ENCODE measurements around the gene FRYL. TPM values are rescaled to one million over a fixed set of nuclear protein-coding genes. Genes with fewer than 3 reads are reported as not detected.

The FRYL gene
- polyA plus RNA-seq, 1 donor from 2014 or later = 64.0 TPM

- Histone ChIP-seq H3K27me3 (ENCODE audit: insufficient read depth, low read depth, low read length) (no peaks in the 10 kb centered on the region), H4K20me1 (ENCODE audit: insufficient read depth) (no peaks in the 10 kb centered on the region), H3K79me2 (replicated peaks; ENCODE audit: insufficient read depth, low read length) (peaks cover 73% of the 10 kb centered on the region), H3K9ac (ENCODE audit: low read length) (no peak overlapping the region), H3K9me2 (ENCODE audit: insufficient read depth, low read length) (no peaks in the 10 kb centered on the region), H3K4me3 (ENCODE audit: low read length) (no peak overlapping the region), H3K9me3 (ENCODE audit: low read length) (peaks cover 4% of the 10 kb centered on the region), H3K27ac (ENCODE audit: low read length) (no peak overlapping the region), H3F3A (ENCODE audit: insufficient read depth, low read length, poor library complexity, severe bottlenecking) (no peaks in the 10 kb centered on the region), H3K36me3 (ENCODE audit: insufficient read depth, low read length) (no peaks in the 10 kb centered on the region), H3K4me2 (ENCODE audit: low read length) (no peak overlapping the region), H2AFZ (ENCODE audit: low read depth, low read length) (no peak overlapping the region)
- TF ChIP-seq REST (IDR thresholded peaks at IDR 0.05; ENCODE audit: borderline replicate concordance) (no peak), POLR2AphosphoS5 (IDR thresholded peaks at IDR 0.05) (no peak), RAD21 (conservative IDR thresholded peaks at IDR 0.05) (no peak), EP300 (conservative IDR thresholded peaks at IDR 0.05; ENCODE audit: poor library complexity, severe bottlenecking) (no peak), SMC3 (conservative IDR thresholded peaks at IDR 0.05; ENCODE audit: poor library complexity) (no peak), TAF1 (IDR thresholded peaks at IDR 0.05; ENCODE audit: low read depth) (no peak), CTCF (IDR thresholded peaks at IDR 0.05; ENCODE audit: poor library complexity, severe bottlenecking) (no peak), MXI1 (conservative IDR thresholded peaks at IDR 0.05; ENCODE audit: poor library complexity, severe bottlenecking) (no peak)
These were observed 23.3 kb downstream of the FRYL start for GRCh38 chr4:48756689-48757220.

- H3K9ac ChIP-seq (ENCODE audit: low read length) = no peak overlapping the region
- peaks cover 4% of the 10 kb centered on the region for H3K9me3 ChIP-seq (ENCODE audit: low read length)
- H3K27ac ChIP-seq (ENCODE audit: low read length) = no peak overlapping the region
- H3K27me3 ChIP-seq (ENCODE audit: insufficient read depth, low read depth, low read length) = no peaks in the 10 kb centered on the region
- H3K4me2 ChIP-seq (ENCODE audit: low read length) = no peak overlapping the region
- no peaks in the 10 kb centered on the region for H3F3A ChIP-seq (ENCODE audit: insufficient read depth, low read length, poor library complexity, severe bottlenecking)
- H4K20me1 ChIP-seq (ENCODE audit: insufficient read depth) = no peaks in the 10 kb centered on the region
- TF ChIP-seq TAF1 (IDR thresholded peaks at IDR 0.05; ENCODE audit: low read depth) (no peak), RAD21 (conservative IDR thresholded peaks at IDR 0.05) (no peak), REST (IDR thresholded peaks at IDR 0.05; ENCODE audit: borderline replicate concordance) (no peak), MXI1 (conservative IDR thresholded peaks at IDR 0.05; ENCODE audit: poor library complexity, severe bottlenecking) (no peak), EP300 (conservative IDR thresholded peaks at IDR 0.05; ENCODE audit: poor library complexity, severe bottlenecking) (no peak), POLR2AphosphoS5 (IDR thresholded peaks at IDR 0.05) (no peak), SMC3 (conservative IDR thresholded peaks at IDR 0.05; ENCODE audit: poor library complexity) (no peak), EZH2 (IDR thresholded peaks at IDR 0.05; ENCODE audit: borderline replicate concordance, insufficient read depth, low read length, poor library complexity, severe bottlenecking) (no peak), CTCF (IDR thresholded peaks at IDR 0.05; ENCODE audit: poor library complexity, severe bottlenecking) (no peak)
- no peak overlapping the region for H2AFZ ChIP-seq (ENCODE audit: low read depth, low read length)
- H3K79me2 ChIP-seq (replicated peaks; ENCODE audit: insufficient read depth, low read length) = peaks cover 74% of the 10 kb centered on the region
- H3K9me2 ChIP-seq (ENCODE audit: insufficient read depth, low read length) = no peaks in the 10 kb centered on the region
- H3K4me3 ChIP-seq (ENCODE audit: low read length) = no peak overlapping the region
- no peaks in the 10 kb centered on the region for H3K36me3 ChIP-seq (ENCODE audit: insufficient read depth, low read length)
These were observed 24.8 kb downstream of the FRYL start for GRCh38 chr4:48755281-48755680.
